Pons (tissue), 1 donor: ENCODE data around the gene WDR18.
"Not testable (repeated sequence)": the region's sequence is repeated elsewhere in the genome, so short reads cannot be mapped to it uniquely, and the experiment has no call there.

Source experiments
- DNase-seq: peaks from one replicate; pipeline ENCODE4 v3.0.0-alpha.2; 2016; ENCODE audit warnings: low spot score

WDR18 gene

DNA sequence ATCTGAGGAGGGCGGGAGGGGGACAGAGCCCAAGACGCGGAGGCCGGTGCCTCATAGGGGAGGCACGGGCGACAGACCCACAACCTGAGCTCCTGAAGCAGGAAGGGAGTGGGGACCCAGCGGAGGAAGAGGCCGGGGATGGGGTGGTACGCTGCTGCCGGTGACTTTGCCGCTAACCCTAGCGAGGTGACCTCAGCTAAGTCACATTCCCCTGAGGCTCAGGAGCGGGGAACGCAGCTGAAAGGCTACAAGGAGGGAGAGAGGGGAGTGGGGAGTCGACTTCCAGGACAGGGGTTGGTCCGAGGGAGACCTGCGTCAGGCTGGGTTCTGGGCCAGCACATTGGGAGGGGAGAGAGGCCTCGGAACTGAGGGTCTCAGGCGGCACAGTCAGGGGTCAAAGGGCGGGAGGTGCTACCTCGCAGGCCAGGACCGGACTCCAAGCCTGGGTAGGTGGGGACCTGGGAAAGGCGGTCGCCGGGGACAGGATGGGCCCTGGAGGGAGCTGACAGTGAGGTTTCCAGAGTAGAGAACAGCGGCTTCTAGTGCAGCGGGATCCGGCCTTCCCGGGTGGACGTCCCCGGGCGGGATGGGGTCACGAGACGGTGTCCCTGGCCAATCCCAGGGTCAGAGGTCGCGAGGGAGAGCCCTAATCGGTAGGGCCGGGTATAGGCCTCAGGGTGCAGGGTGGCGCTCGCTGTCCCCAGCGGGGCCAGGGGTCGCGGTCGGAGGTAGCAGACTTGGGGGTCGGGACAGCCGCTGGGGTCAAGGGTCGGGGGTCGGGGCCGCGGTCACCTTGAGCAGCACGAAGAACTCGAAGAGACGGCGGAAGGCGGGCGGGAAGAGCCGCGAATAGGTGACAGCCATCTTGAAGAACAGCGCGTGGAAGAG lies 36.1 kb downstream of the WDR18 start:
- DNase-seq = no peak

DNA sequence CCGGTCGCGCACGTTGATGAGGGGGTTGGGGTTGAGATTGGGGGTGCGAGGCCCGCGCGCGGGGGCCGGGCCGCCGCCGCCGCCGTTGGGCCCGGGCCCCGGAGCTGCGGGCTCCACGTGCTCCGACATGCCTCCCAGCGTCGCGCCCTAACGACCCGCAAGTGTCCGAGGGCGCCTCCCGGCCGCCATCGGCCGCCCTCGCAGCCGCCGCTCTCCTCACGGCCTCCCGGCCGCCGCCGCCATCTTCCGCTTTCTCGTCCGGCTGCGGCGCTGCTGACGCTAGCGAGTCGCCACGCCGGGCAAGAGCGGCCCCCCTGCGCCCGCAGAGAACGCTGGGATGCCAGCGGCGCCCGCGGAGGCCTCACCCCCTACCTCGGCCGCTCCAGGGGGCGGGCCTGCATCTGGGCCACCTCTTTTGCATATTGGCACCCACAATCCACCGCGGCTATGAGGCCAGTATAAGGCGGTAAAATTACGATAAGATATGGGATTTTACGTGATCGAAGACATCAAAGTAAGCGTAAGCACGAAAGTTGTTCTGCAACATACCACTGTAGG lies 36.8 kb downstream of the WDR18 start, which contains the start of gene TMEM259:
Gene TMEM259 (minus strand): TSS at position 256 of the 558 bp plus-strand sequence. CDS start 127 bp downstream, at position 129.
- peak; percentile 98 for DNase-seq

DNA sequence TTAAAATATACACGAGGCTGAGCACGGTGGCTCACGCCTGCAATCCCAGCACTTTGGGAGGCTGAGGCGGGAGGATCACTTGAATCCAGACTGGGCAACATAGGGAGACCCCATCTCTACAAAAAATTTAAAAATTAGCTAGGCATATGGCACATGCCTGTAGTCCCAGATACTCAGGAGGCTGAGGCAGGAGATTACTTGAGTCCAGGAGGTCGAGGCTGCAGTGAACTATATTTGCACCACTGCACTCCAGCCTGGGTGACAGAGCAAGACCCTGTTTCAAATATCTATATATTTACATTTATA lies 39.7 kb downstream of the WDR18 start:
- DNase-seq = not testable (repeated sequence)

DNA sequence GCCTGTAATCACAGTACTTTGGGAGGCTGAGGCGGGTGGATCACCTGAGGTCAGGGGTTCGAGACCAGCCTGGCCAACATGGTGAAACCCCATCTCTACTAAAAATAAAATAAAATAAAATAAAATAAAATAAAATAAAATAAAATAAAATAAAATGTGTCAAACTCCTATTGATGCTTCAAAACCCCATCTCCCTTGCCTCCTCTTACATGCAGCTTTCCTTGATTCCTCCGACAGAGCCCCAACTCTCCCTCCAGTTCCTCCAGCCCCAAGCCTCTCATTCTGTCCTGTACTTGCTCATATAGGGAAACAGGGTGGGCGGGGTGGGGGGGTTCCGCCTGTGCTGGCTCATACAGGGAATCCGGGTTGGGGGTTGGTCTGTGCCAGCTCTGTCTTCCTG lies 40.9 kb downstream of the WDR18 start:
- DNase-seq = not testable (repeated sequence)

DNA sequence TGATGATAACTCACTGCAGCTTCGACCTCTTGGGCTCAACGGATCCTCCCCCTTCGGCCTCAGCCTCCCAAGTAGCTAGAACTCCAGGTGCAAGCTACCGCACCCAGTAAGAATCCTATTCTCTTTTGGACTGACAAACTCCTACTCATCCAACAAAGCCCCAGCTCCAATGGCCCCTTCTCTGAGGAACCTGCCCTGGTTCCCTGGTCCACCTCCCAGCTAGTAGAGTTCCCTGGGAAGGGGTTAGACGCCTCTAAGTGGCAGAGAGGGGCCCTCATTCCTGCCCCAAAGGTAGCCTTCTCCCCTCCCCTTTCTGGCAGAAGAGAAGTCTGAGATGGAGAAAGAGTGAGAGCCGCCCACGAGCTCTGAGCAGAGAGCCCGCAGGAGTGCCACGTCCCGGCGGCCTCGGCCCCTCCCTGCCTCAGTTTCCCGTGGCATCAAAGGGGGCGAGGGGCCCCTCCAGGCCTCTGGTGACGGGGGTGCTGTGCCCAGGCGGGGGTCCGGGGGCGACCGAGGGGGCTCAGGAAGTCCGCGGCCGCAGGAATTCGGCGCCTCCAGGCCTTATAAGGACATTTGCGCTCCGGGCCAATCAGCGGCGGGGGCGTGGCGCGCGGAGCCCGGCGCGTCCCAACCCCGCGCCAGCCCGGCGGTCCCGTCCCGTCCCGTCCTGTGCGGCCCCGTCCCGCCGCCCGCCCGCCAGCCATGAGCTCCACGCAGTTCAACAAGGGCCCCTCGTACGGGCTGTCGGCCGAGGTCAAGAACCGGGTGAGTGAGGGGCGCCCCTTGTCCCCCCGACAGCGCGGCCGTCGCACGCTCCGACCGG lies 42.0 kb downstream of the WDR18 start, which contains the start of gene CNN2:
Gene CNN2 (plus strand): TSS at position 649 of the 823 bp plus-strand sequence. CDS start 54 bp downstream, at position 703.
- no peak for DNase-seq

DNA sequence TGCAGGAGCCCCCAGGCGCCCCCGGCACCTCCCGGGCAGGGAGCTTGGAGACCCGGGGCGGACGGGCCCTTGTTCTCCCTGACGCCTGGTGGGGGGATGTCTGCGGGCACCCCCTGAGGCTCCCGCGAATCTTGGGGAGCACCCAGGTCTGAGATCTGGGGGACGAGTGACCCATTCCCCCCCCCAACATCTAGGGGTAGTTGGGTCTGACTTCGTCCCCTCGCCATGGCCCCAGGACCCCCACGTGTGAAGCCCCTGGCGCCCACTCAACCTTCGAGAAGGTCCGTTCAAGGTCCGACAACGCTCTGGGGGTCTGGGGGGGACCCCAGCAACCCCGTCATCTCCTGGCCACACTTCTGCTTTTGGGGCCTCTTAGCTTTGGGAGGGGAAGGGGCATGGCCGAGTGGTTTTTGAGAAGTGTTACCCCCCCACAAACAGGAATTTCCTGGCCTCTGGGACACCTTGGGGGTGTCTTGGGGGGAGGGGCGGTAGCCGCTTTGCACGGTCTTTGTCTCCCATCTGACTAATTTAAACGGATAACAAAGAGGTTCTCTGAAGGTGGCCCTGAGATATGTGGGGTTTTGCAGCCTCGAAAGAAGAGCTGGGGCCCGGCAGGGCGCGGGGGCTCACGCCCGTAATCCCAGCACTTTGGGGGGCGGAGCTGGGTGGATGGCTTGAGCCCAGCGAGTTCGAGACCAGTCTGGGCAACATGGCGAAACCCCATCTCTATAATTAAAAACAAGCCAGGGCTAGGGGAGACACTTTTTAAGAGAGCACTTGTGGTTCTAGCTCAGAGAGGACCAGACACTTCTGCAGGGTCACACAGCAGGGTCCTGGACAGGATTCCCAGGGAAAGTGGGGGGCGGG lies 42.9 kb downstream of the WDR18 start:
- DNase-seq = no peak

DNA sequence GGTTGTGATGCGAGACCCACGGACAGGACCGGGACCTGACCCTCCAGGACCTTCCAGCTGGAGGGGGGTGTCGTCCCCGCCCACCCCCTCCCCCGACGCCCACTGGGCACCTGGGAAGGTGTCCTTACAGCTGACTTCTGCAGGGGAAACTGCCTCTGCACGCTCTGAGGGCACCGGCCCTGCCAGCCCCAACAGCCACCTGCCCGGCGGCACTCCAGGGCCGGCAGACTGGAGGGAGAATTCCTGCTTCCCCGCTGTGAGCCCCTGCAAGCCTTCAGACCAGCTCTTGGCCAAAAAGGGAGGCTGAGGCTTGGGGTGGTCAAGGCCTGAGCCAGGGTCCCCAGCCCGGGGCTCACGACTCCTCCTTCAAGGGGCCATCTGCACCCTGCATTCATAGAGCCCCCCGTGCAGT lies 43.5 kb downstream of the WDR18 start:
- no peak for DNase-seq

DNA sequence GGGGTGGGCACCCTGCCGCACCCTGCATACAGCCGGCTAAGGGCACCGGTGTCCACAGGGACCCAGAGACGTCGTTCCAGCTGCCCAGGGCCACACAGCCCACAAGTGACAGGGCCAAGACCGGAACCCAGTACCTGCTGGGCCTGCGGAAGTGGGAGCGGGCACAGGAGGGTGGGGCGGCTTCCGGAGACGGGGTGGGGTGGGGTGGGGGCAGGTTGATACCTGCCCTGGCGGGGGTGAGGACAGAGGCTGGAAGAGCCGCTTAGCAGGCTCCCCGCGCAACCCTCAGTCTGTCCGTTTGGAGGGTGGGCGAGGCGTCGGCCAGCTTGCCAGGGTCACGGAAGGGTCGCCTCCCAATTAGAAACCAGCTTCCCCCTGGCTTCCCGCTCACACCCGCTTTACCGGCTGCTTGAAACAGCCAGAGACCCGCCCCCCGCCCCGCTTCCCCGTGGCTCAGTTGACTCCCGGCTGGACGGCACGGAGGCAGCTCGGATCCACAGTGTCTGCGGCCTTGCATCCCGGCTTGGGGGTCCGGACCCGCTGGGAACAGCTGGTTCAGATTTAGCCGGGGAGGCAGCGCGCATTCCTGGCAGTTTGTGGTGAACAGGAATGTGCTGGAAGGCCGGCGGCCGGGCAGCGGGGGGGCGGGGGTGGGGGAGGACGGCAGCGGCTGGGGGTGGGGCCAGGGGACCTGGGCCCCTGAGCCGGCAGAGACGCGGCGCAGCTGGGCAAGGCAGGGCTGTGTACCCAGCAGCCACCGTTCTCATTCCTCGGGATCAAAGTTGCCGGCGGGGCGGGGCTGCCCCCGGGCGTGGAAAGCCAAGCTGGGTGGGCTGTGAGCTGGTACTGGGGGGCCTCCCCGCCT lies 44.1 kb downstream of the WDR18 start:
- DNase-seq = no peak

DNA sequence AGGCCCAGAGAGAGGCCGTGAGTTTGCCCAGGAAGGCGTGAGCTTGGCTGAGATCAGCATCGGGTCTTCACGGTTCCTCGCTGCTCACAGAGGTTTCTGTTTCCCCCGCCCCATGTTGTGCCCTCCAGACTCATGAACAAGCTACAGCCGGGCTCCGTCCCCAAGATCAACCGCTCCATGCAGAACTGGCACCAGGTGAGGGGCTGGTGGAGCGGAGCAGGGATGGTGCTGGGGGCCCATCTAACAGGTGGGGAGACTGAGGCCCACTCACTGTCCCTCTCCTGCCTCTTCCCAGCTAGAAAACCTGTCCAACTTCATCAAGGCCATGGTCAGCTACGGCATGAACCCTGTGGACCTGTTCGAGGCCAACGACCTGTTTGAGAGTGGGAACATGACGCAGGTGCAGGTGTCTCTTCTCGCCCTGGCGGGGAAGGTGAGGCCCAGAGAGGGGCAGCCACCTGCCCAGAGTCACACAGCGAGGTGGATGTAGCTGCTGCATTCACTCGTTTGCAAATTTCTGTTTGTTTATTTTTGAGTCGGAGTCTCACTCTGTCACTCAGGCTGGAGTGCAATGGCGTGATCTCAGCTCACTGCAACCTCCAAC lies 48.2 kb downstream of the WDR18 start:
- no peak for DNase-seq

DNA sequence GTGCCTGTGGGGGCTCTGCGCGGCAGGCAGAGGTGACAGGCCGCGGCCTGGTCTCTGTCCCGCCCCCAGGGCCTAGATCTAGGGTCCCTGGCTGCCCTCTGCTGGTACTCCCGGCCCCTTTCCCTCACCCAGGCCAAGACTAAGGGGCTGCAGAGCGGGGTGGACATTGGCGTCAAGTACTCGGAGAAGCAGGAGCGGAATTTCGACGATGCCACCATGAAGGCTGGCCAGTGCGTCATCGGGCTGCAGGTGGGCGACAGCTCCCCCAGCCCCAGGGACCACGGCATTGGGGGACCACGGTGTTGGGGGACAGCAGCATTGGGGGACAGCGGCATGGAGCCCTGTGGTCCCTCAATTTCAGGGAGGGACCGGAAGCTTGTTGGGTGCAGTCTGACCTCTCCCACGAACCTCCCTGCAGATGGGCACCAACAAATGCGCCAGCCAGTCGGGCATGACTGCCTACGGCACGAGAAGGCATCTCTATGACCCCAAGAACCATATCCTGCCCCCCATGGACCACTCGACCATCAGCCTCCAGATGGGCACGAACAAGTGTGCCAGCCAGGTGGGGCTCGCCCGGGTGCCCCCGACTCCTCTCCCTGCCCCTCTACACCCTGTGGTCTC lies 52.0 kb downstream of the WDR18 start:
- no peak for DNase-seq

DNA sequence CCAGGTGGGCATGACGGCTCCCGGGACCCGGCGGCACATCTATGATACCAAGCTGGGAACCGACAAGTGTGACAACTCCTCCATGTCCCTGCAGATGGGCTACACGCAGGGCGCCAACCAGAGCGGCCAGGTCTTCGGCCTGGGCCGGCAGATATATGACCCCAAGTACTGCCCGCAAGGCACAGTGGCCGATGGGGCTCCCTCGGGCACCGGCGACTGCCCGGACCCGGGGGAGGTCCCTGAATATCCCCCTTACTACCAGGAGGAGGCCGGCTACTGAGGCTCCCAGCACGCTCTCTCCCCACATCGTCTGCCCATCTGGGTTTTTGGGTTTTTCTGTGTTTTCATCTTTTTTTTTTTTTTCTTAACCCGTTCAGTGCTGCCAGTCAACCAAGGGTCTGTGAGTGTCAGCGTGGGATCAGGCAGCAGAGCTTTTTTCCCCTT lies 53.5 kb downstream of the WDR18 start:
- DNase-seq = no peak

DNA sequence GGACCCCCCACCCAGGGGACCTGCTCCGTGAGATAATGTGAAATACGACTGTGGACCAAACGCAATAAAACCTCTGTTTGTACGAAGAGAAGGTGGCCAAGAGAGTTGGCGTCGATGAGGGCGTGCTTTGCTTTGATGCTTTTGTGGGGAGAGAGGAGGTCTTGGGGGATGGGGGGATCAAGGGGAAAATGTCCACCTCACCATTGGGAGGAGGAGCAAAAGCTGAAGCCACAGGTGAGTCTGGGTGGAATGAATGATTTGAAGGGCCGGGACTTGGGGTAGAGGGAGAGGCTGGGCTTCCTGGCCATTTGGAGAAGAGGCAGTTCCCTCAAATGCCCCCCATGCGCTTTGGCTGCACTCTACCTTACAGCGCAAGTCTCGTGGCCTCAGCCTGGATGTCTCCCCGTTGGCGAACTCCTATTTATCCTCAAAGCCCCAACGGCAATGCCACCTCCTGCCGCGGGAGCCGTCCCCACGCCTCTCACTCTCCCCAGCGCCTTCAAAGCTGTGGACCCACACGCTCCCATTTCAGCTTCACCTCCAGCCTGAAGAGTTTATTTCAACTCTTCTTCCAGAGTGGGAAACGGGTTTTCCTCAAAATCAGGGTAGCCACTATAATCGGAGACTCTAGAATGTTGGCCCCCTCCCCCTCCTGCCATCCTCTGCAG lies 55.0 kb downstream of the WDR18 start:
- no peak for DNase-seq

DNA sequence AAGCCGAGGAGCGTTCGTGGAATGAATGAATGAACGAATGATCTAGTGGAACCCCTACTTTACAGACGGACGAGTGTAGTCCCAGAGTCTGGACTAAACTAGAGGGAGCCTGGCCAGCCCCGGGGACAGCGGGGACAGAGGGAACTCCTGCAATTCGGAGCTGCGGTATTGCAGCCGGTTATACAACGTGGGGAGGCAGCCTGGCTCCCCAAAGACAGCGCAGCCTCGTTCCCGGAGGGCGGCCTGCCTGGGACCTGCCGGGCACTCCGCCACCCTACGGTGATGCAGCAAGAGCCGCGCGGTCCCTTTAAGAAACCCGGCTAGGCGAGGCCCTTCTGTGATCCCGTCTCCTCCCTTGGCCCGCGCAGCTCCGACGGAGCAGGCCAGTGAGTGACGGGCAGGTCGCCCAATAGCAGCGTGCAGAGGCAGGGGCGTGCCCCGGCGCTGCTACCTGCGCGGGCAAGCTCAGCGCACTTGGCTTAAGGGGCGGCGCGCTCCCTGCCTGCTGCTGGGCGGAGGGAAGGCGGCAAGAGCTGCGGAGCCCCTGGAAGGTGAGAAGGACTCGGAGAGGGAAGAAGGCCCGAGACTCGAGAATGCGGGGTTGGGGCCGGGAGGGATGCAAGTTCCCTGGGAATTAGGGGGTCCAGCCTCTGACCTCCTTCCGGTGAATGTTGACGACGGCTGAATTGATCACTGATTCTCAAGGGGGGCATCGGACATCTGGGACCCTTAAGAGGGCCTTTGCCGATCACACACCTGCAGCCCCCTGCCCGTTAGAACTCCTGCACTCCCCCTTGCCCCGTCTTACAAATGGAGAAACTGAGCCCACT lies 55.7 kb downstream of the WDR18 start, which contains the start of gene ABCA7:
Gene ABCA7 (plus strand): TSS at position 462 of the 830 bp plus-strand sequence. CDS start 1,255 bp downstream, outside the sequence.
- peak; percentile 89 for DNase-seq

DNA sequence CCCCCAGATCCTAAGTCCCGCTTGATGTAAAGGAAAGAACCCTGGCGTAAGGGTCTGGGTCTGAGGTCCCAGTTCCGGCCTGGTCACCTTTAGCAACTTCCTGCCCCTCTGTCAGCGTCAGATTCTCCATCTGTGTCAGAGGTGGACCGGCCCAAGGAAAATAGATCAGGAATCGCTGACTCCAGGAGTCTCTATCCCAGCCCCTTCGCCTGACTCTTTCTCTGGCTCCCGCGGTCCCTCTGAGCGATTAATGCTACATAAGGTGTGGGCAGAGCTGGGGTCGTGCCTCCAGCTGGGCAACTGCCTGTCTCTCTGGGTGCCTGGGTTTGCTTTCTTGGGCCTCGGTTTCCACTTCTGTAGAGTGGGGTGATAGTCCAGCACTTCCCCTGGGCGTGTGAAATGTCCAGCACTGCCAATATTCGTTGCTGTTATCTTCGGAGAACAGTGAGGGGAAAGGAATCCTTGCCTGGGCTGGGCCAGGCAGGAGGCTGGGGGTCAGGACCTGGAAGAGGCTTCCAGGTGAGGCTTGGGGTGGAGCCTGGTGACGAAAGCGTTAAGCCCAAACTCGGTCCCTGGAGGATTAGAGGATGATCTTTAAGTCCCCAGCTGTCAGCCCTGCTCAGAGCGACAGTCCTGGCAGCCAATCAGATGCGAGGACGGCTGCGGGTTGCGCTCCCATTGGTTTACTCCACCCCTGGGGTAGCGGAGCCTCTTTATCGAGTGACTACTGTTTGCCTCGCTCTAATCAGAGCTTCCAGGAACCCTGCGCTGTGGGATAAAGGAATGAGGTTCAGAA lies 56.5 kb downstream of the WDR18 start:
- peak; percentile 86 for DNase-seq

DNA sequence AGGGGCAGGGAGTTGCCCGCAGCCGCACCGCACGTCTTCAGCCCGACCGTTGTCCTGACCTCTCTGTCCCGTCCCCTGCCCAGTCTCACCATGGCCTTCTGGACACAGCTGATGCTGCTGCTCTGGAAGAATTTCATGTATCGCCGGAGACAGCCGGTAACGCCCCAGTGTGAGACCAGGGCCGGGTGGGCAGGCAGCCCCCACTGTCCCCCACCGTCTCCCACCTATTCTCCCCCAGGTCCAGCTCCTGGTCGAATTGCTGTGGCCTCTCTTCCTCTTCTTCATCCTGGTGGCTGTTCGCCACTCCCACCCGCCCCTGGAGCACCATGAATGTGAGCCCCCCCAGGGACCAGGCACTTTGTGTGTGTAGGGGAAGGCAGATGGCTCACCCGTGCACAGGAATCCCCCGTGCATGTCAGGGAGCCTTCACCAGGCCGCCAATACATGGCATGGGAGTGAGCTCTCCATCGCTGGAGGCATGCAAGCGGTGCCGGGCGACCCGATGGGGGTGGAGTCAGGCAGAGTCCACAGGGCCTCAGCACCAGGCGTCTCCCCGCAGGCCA lies 57.2 kb downstream of the WDR18 start:
- no peak for DNase-seq

DNA sequence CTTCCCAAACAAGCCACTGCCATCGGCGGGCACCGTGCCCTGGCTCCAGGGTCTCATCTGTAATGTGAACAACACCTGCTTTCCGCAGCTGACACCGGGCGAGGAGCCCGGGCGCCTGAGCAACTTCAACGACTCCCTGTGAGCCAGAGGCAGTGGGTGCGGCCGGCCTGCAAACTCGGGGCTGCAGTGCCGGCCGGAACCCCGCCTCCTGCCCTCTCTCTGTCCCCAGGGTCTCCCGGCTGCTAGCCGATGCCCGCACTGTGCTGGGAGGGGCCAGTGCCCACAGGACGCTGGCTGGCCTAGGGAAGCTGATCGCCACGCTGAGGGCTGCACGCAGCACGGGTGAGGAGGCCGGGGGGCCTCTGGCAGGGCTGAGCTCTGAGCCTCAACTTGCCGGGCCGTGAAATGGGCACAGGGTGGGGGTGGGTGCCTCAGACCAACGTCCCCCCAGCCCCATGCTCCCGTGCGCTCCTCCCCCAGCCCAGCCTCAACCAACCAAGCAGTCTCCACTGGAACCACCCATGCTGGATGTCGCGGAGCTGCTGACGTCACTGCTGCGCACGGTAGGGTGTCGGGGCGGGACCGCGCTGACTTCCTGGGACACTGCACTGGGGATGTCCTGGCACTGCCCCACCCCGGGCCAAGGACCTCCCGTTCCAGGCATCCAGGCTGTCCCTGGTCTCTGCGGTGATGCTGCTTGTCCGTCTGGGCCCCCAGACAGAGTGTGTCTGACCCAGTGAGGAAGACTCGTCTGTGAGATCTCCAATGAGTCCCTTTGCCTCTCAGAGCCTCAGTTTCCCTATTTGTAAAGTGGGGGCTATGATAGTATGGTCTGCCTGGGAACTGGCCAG lies 57.9 kb downstream of the WDR18 start:
- no peak for DNase-seq
